NCI-H1694 (cell line): ENCODE measurements around the gene MYBBP1A.

ENCODE experiments used
- DNase-seq: peaks from one replicate; lab custom pipeline; 2025; lab: John Stamatoyannopoulos, UW

MYBBP1A gene

DNA sequence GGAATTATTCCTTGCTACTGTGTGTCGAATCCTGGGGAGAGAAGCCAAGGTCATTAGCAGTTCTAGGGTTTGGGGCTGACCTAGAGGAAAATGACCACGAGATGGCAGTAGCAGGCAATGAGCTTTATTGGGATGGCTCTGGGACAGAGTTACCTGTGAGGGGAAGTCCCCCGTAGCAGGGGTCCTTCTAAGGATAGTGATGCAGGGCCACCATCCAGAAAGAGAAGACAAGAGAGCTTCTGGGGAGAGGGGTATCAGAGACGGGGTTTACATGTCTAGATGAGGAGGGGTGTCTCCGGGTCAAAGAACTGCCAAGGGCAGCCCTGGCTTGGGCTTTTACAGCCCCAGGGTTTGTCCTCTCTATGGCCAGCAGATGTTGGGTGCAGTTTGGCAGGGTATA is 11.6 kb upstream of the MYBBP1A start:
- DNase-seq, result peak; percentile 90

DNA sequence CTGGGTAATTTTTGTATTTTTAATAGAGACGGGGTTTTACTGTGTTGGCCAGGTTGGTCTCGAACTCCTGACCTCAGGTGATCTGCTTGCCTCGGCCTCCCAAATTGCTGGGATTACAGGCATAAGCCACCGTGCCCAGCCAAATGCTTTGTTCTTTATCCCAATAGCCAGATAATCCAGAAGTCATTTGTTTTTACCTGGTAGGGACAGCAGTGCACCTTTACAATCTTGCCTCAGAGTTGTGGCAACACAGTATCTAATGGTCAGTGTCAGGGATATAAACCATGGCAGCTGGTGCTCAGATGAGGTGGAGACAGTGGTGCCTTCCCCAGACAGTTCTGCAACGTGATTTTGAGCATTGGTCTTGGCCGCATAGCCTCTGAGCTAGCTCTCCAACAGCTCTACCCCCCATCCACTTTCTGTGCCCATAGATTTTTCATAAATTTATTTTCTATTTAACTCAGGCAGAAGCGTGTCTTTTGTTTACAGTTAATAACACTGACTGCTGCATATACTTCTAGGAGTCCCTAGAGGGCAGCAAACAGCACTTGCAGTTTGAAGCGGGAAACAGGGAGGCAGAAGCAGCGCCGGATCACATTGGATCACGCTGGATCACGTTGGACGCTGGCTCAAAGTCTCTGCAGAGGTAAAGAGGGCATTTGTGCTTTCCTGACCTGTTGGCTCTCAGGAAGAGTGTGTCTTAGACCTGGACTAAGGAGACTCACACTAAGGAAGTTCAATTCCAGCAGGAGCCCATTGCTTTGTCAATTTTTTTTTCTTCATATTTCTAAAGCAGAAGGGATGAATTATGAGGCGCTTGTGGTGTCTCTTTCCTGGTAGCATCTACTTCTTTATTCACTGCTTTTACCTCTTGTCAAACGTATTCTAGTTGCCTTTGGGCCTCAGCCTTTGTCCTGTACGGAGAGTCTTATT is 10.3 kb upstream of the MYBBP1A start:
- DNase-seq, result peak; percentile 88

DNA sequence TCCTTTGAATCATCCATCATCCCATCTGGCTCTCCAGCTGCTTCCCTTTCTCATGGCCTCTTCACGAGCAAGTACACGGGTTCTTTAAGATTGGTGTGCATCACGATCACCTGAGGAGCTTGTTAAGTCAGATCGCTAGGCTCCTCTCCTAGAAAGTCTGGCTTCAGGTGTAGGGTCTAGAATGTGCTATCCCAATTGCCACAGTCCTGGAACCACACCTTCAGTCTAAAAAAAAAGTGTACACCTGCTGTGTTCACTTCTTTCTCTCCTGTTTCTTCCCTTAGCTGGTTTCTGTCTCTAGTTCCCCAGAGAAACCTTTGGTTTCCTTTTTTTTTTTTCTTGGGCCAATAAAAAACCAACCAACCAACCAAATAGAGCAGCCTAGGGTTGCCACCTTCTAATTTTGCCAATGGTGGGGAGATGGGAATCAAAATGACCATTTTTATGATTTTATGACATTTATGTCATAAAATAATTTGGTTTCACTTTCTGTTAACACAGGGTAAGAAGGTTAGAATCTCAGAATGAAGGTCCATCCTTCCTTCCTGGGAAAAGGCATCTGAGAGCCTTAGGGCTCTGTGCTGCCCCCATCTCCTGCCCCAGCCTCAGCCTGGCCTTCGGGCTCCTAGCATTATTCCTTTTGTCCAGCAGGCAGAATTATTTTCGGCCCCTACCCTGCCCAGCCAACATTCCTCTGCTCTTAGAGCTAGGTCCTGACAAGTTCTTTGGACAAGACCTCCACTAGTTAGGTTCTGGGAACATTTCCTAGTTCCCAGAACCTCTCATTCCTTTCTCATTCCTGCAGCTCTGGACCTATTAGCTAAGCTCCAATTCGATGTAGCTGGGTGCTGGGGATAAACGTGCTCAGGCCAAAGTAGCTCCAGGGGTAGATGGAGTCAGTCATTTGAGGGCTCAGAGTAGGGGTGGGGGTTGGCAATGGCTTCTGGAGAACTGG is 7.1 kb upstream of the MYBBP1A start:
- no peak for DNase-seq

DNA sequence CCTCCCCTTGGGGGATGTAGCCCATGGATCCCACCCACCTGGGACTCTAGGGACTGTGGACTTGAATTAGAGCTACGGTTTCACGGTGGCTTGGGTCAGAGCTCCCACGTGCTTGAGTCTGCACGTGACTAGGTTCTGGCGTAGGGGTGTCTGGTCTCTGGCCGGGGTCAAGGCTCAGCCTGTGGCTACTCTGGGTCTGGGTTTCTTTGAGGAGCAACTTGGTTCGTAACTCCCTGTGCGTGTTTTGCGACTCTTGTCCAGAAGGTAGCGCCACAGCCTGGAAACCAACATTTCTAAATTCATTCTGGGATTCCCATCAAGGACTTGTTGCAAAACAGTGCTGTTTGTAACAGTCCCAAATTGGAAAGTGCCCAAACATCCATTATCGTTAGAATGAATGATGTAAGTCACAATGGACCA is 5.7 kb upstream of the MYBBP1A start:
- peak; percentile 34 for DNase-seq

DNA sequence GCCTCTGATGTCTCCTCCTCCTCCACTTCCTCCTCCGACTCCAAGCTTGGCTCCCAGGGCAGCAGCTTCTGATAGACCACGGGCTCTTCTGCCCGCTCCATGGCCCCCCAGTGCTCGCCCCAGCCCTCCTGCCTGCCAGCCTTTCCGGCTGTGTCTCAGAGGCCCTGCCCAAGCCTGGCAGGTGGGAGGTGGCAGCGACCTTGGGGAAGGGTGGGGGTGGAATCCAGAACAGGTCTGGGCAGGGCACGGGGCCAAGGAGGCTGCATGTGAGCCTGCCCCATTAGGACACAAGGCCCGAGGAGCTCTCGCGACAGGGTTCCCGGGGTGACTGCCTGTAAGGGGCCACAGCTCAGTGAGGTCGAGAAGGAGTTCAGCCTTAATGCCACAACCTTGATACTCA is 5.2 kb upstream of the MYBBP1A start, which contains the start of gene GGT6:
GGT6 (minus strand) TSS at position 157 of the 400 bp plus-strand sequence; CDS start at position 101, 56 bp downstream.
- DNase-seq, result no peak

DNA sequence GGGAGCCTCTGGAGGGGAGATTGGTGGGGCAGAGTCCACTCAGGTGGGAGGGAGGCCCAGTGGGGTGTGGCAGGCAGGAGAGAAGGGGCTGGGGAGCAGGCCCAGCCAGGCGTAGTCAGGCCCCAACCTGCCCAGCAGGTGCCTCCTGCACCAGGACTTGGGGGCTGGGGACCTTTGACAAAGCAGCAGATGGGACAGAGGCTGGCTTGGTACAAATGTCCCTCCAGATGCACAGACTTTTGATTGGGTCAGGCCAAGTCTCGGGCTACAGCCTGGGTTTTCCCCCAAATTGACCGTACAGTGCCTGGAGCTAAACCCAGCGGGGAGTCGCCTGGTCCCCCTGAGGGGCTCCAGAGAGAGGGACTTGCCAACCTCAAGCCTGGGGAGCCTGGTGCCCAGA is 4.8 kb upstream of the MYBBP1A start:
- no peak for DNase-seq

DNA sequence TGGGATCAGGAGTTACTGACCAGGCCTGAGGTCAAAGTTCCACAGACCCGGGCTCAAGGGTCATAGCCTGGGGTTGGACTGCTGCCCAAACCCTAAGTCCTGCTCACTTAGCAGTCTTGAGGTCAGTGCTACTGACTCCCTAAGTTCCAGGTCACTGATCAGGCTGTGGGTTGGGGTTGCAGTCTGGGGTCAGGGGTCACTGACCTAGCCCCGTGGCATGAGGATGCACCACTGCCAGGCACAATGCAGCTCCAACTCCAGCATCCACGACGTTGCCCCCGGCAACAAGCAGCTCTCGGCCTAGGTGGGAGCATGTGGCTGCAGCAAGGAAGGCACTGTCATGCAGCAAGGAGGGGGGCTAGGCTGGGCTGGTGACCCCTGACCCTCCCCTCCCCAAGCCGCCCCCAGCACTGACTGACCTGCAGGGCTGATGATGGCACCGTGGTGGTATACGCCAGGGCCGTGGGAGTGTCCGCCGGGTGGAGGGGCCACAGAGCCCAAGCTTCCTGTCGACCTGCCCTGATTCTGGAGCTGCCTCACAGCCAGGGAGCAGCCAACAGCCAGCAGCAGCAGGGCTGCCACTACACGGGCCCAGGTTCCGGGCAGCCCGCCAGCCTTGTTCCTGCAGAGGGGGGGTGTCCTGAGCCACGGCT is 4.1 kb upstream of the MYBBP1A start:
- no peak for DNase-seq

DNA sequence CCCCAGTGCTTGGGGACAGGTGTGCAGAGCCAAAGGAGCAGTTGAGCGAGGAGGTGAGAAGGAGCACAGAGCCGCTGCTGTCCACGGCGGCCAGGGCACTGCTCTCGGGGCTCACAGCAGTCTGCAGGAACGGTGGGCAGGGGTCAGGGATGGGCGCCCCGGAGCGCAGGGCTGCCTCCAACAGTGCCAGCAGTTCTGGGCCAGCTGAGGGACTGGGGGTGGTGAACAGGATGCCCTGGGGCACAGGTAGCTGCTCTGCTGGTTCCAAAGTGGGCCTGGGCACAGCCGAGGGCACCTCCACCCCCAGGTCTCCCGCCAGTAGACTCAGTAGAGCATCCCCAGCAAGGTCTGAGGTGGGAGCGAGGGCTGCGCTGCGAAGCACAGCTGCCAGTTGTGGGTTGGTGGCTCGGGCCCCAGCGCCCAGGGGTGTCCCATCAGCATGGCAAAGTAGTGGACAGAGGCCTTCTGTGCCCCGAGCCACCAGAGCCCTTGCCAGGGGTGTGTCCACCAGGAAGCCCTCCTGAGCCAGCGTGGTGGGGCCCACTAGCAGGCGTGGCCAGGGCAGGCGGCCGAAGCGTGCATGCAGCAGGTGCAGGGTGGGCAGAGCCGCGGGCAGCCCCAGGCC is 3.3 kb upstream of the MYBBP1A start:
- no peak for DNase-seq

DNA sequence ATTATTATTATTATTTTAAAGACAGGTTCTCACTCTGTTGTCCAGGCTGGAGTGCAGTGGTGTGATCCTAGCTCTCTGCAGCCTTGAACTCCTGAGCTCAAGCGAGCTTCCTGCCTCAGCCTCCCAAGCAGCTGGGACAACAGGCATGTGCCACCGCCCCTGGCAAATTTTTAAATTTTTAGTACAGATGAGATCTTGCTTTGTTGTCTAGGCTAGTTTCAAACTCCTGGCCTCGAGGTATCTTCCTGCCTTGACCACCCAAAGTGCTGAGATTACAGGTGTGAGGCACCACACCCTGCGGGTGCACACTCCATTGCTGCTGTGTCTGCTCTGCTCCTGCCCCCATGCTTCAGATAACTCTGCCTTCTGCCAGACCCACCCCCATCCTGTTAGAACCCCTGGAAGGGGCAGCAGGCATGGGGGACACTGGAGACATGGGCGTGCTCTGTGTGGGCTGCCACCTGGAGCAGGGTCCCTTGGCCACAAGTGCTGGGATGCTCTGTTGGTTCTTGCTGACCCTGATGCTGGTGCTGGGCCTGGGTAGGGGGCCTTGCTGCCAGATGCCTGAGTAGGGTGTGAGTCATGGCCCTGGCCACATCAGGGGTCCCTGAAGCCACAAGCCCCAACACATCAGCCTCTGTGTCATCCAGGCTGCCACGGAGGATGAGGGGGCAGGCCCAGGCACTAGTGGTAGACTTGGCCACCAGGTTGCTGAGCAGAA is 2.6 kb upstream of the MYBBP1A start:
- DNase-seq, result no peak

DNA sequence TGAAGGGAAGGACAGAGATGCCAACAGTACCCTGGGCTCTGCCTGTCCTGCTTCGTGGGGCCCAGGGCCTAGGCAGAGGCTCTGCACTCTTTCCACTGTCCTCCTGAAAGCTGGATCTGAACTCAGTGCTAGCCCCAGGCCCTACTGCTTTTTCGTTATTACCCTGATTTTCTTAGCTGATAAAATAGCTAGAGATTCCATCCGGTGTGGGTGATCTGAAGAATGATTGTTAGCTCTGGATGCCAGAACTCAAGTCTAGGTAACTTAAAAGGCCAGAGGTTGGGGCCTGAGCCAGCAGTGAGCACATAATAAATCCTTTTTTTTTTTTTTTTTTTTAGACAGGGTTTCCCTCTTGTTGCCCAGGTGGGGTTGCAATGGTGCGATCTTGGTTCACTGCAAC is 1.8 kb upstream of the MYBBP1A start:
- no peak for DNase-seq

DNA sequence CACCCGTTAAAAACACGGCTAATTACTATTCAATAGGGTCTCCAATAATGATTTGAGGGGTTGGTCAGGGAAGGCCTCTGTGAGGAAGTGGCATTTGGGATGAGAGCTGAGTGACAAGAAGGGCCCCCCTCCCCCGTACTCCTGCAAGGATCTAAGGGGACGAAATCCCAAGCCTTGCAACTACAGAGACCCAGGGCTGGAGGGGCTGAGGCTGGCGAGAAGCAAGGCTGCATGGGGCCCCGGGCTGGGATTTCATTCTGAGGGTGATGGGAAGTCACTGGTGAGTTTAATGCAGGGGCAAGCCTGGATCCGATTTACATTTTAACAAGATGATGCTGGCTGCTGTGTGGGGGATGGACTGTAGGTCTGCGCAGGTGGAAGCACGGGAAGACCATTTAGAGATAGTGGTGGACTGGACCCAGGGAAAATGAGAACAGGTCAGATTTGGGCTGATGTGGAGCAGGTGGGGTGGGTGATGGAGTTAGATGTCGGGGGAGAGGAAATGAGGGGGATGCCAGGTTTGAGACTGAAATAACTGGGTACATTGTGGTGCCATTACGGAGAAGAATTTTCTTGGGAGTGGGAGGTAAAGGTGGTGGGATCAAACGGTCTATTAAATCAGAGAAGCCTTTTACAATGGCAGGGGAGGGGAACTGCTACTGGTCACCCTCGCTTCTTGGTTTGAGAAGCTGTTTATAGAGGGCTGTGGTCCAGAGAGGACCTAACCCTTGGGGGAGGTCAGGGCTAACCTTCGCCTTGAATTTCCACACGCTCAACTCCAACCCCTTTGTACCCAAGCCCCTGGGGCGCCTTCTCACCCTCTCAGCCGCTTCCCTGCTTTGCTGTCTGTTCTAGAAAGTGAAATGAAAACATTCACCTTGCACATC is 932 bp upstream of the MYBBP1A start:
- no peak for DNase-seq

DNA sequence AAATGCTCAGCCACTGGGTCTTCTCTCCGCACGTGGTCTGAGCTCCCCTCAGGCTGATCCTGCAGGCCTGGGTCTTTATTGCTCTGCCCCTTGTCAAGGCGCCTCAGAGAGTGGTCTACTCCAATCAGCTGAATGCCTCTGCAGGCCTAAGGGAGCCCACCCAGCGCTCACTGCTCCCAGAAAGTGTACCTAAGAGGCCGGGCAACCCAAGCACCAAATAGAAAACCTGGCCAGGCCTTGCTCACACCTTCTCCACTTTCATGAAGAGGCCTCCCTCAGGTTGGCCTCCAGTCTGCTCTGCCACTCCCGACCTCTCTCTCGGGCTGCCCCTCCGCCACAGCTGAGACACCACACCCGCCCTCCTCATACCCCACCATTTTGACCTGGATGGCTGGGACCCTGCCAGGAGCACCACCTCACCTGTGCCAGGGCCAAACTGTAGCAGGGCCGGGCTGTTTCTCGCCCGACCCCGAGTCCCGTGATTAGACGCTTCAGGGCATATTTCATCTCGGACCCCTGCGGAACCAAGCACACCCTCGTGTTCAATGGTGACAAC is 665 bp downstream of the MYBBP1A start:
- DNase-seq, result no peak

DNA sequence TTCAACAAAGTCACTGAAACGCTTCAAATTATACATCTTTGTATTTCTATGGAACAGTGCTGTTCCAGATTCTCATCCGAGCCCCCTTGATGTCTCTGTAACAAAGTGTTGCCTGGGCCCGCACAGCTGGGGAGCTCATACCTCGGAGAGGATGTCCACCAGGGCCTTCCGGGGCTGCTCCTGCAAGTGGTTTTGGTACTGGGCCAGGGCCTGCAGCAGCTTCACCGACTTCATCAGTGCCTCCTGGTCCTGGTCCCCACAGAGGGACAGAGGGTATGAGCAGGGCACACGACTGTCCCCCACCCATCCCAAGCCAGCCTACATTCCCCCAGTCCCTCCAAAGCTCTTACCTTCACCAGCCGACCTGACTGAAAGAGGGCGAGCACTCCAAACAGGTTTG is 1.5 kb downstream of the MYBBP1A start:
- no peak for DNase-seq

DNA sequence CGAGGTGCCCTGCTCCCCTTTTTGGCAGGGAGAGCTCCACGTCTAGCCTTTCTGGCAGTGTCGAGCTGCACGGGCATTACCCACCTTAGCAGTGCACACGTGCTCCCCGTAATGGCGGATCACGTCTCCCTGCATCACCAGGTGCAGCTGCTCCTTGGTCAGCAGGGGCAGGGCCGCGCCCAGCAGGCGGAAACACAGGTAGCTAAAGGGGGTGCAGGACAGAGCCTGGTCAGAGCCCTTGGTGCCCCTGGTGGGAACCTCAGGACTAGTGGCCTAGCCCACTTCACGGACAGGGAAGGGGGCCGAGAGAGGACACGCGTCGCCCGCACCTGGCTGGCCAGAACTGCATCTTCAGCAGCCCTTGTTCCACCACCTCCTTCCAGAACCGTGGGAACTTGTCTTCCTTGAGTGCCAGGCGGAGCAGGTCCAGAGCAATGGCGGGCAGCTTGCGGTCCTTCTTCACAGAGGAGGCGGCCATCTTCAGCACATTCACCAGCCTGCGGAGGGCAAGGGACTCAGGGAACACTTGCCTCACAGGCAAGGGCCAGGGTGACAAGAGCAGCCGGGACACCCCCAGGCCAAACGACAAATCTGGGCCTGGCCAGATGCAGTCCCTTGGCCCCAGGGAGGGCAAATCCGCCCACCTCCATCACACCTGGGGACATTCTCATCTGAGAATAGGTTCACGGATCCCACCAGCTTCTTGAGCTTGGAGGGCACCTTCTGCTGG is 3.2 kb downstream of the MYBBP1A start:
- DNase-seq, result no peak

DNA sequence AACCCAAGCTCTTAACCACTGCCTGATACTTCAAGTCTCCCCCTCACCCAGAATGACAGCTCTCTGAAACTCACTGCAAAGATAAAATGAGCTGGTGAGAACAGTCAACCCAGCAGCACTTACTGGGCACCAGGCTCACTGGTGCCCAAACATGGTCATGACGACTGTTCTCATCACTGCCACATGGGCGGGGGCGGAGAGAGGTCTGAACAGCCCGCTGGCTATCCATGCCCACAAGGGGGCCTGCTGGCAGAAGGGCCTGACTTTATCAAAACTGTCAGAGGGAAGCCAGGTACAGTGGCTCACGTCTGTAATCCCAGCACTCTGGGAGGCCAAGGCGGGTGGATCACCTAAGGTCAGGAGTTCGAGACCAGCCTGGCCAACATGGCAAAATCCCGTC is 4.0 kb downstream of the MYBBP1A start:
- no peak for DNase-seq

DNA sequence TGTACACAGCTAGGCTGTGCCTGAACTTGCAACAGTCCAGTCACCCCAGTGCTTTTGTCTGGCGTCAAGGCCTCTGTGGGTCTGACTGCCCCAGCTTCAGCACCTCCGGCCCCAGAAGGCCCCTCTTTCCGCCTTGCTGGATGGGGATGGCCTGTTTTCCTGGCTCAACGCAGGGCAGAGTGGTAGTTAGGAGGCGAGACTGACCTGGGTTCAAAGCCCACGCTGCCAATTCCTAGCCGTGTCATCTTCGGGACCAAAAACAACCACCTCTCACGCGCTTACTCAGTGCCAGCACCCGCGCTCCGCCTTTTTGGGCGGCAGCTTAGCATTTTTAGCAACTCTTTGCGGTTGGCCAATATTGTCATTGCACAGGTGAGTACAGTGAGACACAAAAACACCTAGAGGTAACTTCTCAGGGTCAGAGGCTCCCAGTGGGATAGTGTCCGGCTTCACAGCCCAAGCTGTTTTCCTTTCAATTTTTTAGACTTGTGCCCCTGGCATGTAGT is 4.6 kb downstream of the MYBBP1A start:
- DNase-seq, result no peak

DNA sequence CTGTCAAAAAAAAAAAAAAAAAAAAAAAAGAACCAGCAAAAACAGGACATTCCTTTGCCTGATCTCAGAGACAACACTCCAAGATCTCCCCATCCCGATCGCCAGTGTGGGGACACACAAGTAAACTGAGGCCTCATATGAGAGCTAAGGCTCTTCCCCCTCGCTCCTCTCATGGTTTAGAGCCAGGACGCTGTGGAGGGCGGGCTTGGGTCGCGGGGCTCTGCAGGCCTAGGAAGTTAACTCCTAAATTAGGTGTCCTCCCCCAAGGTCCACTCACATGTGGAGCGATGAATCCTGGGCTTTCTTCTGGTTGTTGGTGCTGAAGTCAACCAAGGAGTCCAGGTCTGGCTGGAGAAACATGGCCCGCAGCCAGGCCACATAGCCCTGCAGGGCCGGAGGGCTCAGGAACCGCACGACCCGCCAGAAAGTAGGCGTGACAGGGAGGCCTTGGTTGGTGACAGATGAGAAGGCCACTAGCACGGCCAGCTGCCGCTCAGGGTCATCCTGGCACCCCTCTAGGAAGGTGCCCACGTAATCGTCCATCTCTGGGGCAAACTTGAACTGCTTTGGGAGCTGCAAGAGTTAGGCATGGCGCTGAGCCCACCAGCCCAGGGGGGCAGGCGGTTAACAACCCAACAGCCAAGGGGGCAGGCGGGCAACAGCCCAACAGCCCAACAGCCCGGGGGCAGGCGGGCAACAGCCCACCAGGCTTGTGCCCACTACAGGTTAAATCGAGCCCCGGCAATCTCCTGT is 5.2 kb downstream of the MYBBP1A start:
- DNase-seq, result no peak
